ENCODE results near the gene CCDC183.

- TF ChIP-seq POLR2A (IDR thresholded peaks at IDR 0.05; ENCODE audit: low read depth, low read length) (no peak), POLR2AphosphoS5 (IDR thresholded peaks at IDR 0.05; ENCODE audit: low read depth, low read length) (no peak), TAF1 (IDR thresholded peaks at IDR 0.05; ENCODE audit: borderline replicate concordance, low read depth, low read length) (no peak)
Observed at GRCh38 chr9:136792321-136793085, 3.6 kb upstream of the CCDC183 start.

Measured in GM12892 (cell line).